Measurements from ENCODE around the gene RACK1. TPM values are rescaled to one million over a fixed set of nuclear protein-coding genes. Genes with fewer than 3 reads are reported as not detected.

RACK1 gene
- total RNA-seq, 4 donors from 2014 or later = 1,656 to 5,035 (median 2,557) TPM

- Histone ChIP-seq H3K27me3 (no peaks in the 10 kb centered on the region), H3K4me1 (peaks cover 0 to 18% of the 10 kb centered on the region in 2 donors), H3K36me3 (no peaks in the 10 kb centered on the region), H3K4me3 (peak overlapping the region; percentile 63 to 92), H3K27ac (peak overlapping the region; percentile 89 to 96), H3K9me3 (no peaks in the 10 kb centered on the region)
- no peak for DNase-seq
- TF ChIP-seq POLR2A (IDR thresholded peaks at IDR 0.05) (no peak), CTCF (IDR thresholded peaks at IDR 0.05) (no peak)
- intact Hi-C loops (cut with DNase I; ENCODE audit: low total_unique reads) = no loop called here
Measured at GRCh38 chr5:181243018-181243563, 615 bp downstream of the RACK1 start.

GRCh38 chr5:181242031-181242451, 1.7 kb downstream of the RACK1 start:
- no peaks in the 10 kb centered on the region for H3K27me3 ChIP-seq
- H3K4me1 ChIP-seq = peaks cover 0 to 17% of the 10 kb centered on the region in 2 donors
- intact Hi-C loops (cut with DNase I; ENCODE audit: low total_unique reads) = no loop called here
- H3K36me3 ChIP-seq = no peaks in the 10 kb centered on the region
- peak overlapping the region in 1 of 2 donors; percentile 92 for H3K4me3 ChIP-seq
- H3K27ac ChIP-seq = peak overlapping the region; percentile 89 to 96
- DNase-seq = no peak
- TF ChIP-seq POLR2A (IDR thresholded peaks at IDR 0.05) (no peak), CTCF (IDR thresholded peaks at IDR 0.05) (no peak)
- no peaks in the 10 kb centered on the region for H3K9me3 ChIP-seq

DNA sequence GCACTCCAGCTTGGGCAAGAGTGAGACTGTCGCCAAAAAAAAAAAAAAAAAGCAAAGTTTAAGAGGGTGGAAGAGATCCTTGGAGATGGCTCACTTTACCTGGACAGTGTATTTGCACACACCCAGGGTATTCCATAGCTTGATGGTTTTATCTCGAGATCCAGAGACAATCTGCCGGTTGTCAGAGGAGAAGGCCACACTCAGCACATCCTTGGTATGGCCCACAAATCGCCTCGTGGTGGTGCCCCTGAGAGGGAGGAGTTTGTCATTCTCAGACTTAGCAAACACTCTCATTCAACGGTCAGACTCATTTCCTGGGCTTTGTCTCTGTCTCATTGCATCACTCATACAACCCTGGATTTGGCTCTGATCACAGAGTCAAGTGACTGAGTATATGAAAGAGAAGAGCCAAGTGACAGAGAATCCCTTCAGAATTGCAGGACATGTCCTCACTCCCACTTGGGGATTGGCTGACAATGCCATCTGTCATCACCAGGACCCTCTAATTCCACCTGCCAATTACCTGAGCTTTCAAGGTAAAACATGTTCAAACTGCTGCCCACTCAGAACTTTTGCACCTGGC, 2.2 kb downstream of the RACK1 start:
- Histone ChIP-seq H3K4me1 (peaks cover 0 to 17% of the 10 kb centered on the region in 2 donors), H3K9me3 (no peaks in the 10 kb centered on the region), H3K27me3 (no peaks in the 10 kb centered on the region), H3K4me3 (no peak overlapping the region), H3K36me3 (no peaks in the 10 kb centered on the region), H3K27ac (no peak overlapping the region)
- intact Hi-C loops (cut with DNase I; ENCODE audit: low total_unique reads) = no loop called here
- no peak for DNase-seq
- TF ChIP-seq CTCF (IDR thresholded peaks at IDR 0.05) = no peak

DNA sequence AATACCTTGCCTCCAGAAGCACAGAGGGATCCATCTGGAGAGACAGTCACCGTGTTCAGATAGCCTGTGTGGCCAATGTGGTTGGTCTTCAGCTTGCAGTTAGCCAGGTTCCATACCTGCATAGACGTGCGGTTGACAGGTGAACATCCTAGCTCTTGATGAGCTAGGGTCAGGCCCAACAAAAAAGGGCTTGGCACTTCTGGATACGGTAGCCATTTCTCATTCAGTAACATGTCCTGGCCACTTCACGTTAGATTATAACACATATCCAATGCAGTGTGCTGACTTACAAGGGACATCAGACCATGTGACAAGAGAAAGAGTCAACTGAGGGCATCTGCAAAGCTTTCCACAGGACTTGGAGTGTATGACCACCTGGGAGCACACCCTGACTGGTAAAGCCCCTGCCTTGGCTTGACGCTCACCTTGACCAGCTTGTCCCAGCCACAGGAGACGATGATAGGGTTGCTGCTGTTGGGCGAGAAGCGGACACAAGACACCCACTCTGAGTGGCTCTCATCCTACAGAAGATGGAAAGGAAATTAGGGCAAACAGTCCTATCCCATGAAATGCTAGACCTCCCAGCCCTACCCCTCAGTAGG, 4.5 kb downstream of the RACK1 start:
- TF ChIP-seq CTCF (IDR thresholded peaks at IDR 0.05) (no peak), POLR2A (IDR thresholded peaks at IDR 0.05) (no peak)
- Histone ChIP-seq H3K27me3 (no peaks in the 10 kb centered on the region), H3K36me3 (no peaks in the 10 kb centered on the region)

DNA sequence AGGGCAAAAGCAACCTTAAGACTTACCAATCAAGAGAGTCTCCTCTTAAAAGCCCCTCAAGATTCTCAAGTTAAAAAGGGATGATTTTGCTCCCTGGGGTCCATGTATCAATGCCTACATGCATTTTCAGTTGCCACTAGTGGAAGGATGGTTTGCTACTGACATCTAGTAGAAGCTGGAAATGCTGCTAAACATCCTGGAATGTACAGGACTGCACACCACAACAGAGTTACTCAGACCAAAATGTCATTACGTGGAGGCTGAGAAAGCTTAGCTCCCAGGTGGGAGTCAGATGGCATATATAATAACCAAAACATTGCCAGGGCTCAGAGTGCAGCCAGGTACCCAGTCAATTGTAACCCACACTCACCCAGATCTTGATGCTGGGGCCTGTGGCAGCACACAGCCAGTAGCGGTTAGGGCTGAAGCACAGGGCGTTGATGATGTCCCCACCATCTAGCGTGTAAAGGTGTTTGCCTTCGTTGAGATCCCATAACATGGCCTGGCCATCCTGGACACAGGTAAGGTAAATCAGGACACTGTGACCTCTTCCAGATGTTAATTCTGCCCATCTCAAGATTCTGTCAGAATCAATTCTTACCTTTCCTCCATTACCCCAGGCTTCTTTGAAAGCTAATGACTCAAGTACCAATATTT, 5.8 kb downstream of the RACK1 start:
- DNase-seq = no peak
- peaks cover 0 to 9% of the 10 kb centered on the region in 2 donors for H3K4me1 ChIP-seq
- intact Hi-C loops (cut with DNase I; ENCODE audit: low total_unique reads) = no loop called here
- H3K27ac ChIP-seq = no peak overlapping the region
- no peaks in the 10 kb centered on the region for H3K27me3 ChIP-seq
- H3K36me3 ChIP-seq = no peaks in the 10 kb centered on the region
- TF ChIP-seq CTCF (IDR thresholded peaks at IDR 0.05) = no peak
- no peak for TF ChIP-seq POLR2A (IDR thresholded peaks at IDR 0.05)
- H3K9me3 ChIP-seq = no peaks in the 10 kb centered on the region
- no peak overlapping the region for H3K4me3 ChIP-seq

More for the DNA sequence above, 4.5 kb downstream of the RACK1 start:
- DNase-seq = no peak
- Histone ChIP-seq H3K4me3 (no peak overlapping the region), H3K27ac (no peak overlapping the region), H3K9me3 (no peaks in the 10 kb centered on the region), H3K4me1 (peaks cover 0 to 12% of the 10 kb centered on the region in 2 donors)
- intact Hi-C loops (cut with DNase I; ENCODE audit: low total_unique reads) = no loop called here

All from uterus (tissue), 4 donors.